WTC11 (cell line): ENCODE data around the gene TYRP1. TPM values are rescaled to one million over a fixed set of nuclear protein-coding genes. Genes with fewer than 3 reads are reported as not detected.

Experiments used
- ATAC-seq: fragments of 200-7000 bp; cut with Tn5 transposase; 2 replicates; pipeline ENCODE4 v1.10.0; 2021; ENCODE audit warnings: mild to moderate bottlenecking, moderate library complexity
- CTCF ChIA-PET: fragments of 300-600 bp; sonication (Branson Sonifier 250); formaldehyde crosslinking; loops from one replicate; lab custom pipeline; 2021; ENCODE audit warnings: antibody characterized with exemption; lab: Charles Lee
- POLR2A ChIA-PET: fragments of 350-600 bp; sonication (Branson Sonifier 250); formaldehyde crosslinking; loops from one replicate; lab custom pipeline; 2021; ENCODE audit warnings: antibody characterized with exemption; lab: Charles Lee
- DNase-seq: peaks from one replicate; pipeline ENCODE4 v3.0.0; 2021; ENCODE audit warnings: low spot score
- H3K27ac Mint-ChIP-seq: 2 replicates; pipeline ENCODE4 v1.8.0; 2021; ENCODE audit warnings: mixed read lengths
- H3K27me3 Mint-ChIP-seq: 2 replicates; pipeline ENCODE4 v1.8.0; 2021; ENCODE audit warnings: low read depth, mild to moderate bottlenecking, moderate library complexity, mixed read lengths
- H3K36me3 Mint-ChIP-seq: 2 replicates; pipeline ENCODE4 v1.8.0; 2021; ENCODE audit warnings: mixed read lengths
- H3K4me1 Mint-ChIP-seq: 2 replicates; pipeline ENCODE4 v1.8.0; 2022; ENCODE audit warnings: mixed read lengths
- H3K4me3 Mint-ChIP-seq: 2 replicates; pipeline ENCODE4 v1.8.0; 2021; ENCODE audit warnings: mild to moderate bottlenecking, moderate library complexity, mixed read lengths
- H3K9me3 Mint-ChIP-seq: 2 replicates; pipeline ENCODE4 v1.8.0; 2021; ENCODE audit warnings: mixed read lengths
- ESRRA ChIP-seq: sonication (generic); formaldehyde crosslinking; IDR thresholded peaks from 2 replicates; pipeline ENCODE4 v1.8.1; 2022; ENCODE audit warnings: mild to moderate bottlenecking, missing genetic modification reagents, borderline replicate concordance
- FOXK1 ChIP-seq: sonication (generic); formaldehyde crosslinking; IDR thresholded peaks from 2 replicates; pipeline ENCODE4 v1.8.0; 2022; ENCODE audit warnings: mild to moderate bottlenecking, moderate library complexity, missing genetic modification reagents
- FOXP1 ChIP-seq: sonication (generic); formaldehyde crosslinking; IDR thresholded peaks from 2 replicates; pipeline ENCODE4 v1.8.0; 2022; ENCODE audit warnings: missing genetic modification reagents, mild to moderate bottlenecking, moderate library complexity, borderline replicate concordance
- GRHL2 ChIP-seq: fragments of 250-450 bp; sonication (Bioruptor Pico); IDR thresholded peaks from 2 replicates; pipeline ENCODE4 v1.8.0; 2022; ENCODE audit warnings: mild to moderate bottlenecking, moderate library complexity; ENCODE audit not compliant: insufficient replicate concordance, severe bottlenecking
- NFATC4 ChIP-seq: fragments of 250-450 bp; sonication (Bioruptor Pico); IDR thresholded peaks from 2 replicates; pipeline ENCODE4 v1.9.0; 2021; ENCODE audit warnings: mild to moderate bottlenecking
- PRRX2 ChIP-seq: fragments of 250-450 bp; sonication (Bioruptor Pico); IDR thresholded peaks from 2 replicates; pipeline ENCODE4 v1.8.0; 2021; ENCODE audit warnings: mild to moderate bottlenecking
- SMAD3 ChIP-seq: sonication (generic); formaldehyde crosslinking; IDR thresholded peaks from 2 replicates; pipeline ENCODE4 v1.8.0; 2022; ENCODE audit warnings: missing genetic modification reagents, mild to moderate bottlenecking, borderline replicate concordance
- SOX15 ChIP-seq: fragments of 250-450 bp; sonication (Bioruptor Pico); IDR thresholded peaks from 2 replicates; pipeline ENCODE4 v1.9.0; 2021; ENCODE audit warnings: mild to moderate bottlenecking
- TCF7 ChIP-seq: sonication (generic); formaldehyde crosslinking; IDR thresholded peaks from 2 replicates; pipeline ENCODE4 v1.8.0; 2022; ENCODE audit warnings: mild to moderate bottlenecking, low read depth, missing genetic modification reagents, moderate library complexity
- ZNF396 ChIP-seq: fragments of 250-450 bp; sonication (Bioruptor Pico); IDR thresholded peaks from 2 replicates; pipeline ENCODE4 v1.8.0; 2021; ENCODE audit warnings: mild to moderate bottlenecking, moderate library complexity, borderline replicate concordance
- ZNF416 ChIP-seq: fragments of 250-450 bp; sonication (Bioruptor Pico); IDR thresholded peaks from 2 replicates; pipeline ENCODE4 v1.9.0; 2021; ENCODE audit warnings: mild to moderate bottlenecking, inconsistent platforms
- total RNA-seq: library from RNA; stranded (reverse); gene quantifications from 3 replicates; pipeline ENCODE4 v1.2.3, GENCODE V29; 2021
- TF ChIP-seq, protein P1 (sequence below): sonication (generic); formaldehyde crosslinking; IDR thresholded peaks from 2 replicates; pipeline ENCODE4 v1.8.1; 2023; ENCODE audit warnings: mild to moderate bottlenecking, missing genetic modification reagents
- TF ChIP-seq, protein P2 (sequence below): sonication (generic); formaldehyde crosslinking; IDR thresholded peaks from 2 replicates; pipeline ENCODE4 v1.8.0; 2023; ENCODE audit warnings: missing genetic modification reagents
- TF ChIP-seq, protein P3 (sequence below): fragments of 250-450 bp; sonication (Bioruptor Pico); IDR thresholded peaks from 2 replicates; pipeline ENCODE4 v1.9.0; 2021; ENCODE audit warnings: moderate library complexity, mild to moderate bottlenecking, inconsistent platforms, borderline replicate concordance
- TF ChIP-seq, protein P4 (sequence below): sonication (generic); formaldehyde crosslinking; IDR thresholded peaks from 2 replicates; pipeline ENCODE4 v1.8.0; 2022; ENCODE audit warnings: mild to moderate bottlenecking, missing genetic modification reagents
- TF ChIP-seq, protein P5 (sequence below): sonication (generic); formaldehyde crosslinking; IDR thresholded peaks from 2 replicates; pipeline ENCODE4 v1.8.1; 2023; ENCODE audit warnings: mild to moderate bottlenecking, missing genetic modification reagents, moderate library complexity
- TF ChIP-seq, protein P6 (sequence below): sonication (generic); formaldehyde crosslinking; IDR thresholded peaks from 2 replicates; pipeline ENCODE4 v1.8.0; 2022; ENCODE audit warnings: mild to moderate bottlenecking, missing genetic modification reagents
- TF ChIP-seq, protein P7 (sequence below): fragments of 250-450 bp; sonication (Bioruptor Pico); IDR thresholded peaks from 2 replicates; pipeline ENCODE4 v1.9.0; 2021; ENCODE audit warnings: mild to moderate bottlenecking, borderline replicate concordance
- TF ChIP-seq, protein P8 (sequence below): sonication (generic); formaldehyde crosslinking; conservative IDR thresholded peaks from 2 replicates; pipeline ENCODE4 v1.8.1; 2023; ENCODE audit warnings: mild to moderate bottlenecking, low read depth, missing genetic modification reagents, moderate library complexity
- TF ChIP-seq, protein P9 (sequence below): sonication (generic); formaldehyde crosslinking; IDR thresholded peaks from 2 replicates; pipeline ENCODE4 v1.8.1; 2023; ENCODE audit warnings: mild to moderate bottlenecking, missing genetic modification reagents, moderate library complexity

TYRP1 gene
- total RNA-seq, 1 experiment from 2014 or later = 0.31 TPM

DNA sequence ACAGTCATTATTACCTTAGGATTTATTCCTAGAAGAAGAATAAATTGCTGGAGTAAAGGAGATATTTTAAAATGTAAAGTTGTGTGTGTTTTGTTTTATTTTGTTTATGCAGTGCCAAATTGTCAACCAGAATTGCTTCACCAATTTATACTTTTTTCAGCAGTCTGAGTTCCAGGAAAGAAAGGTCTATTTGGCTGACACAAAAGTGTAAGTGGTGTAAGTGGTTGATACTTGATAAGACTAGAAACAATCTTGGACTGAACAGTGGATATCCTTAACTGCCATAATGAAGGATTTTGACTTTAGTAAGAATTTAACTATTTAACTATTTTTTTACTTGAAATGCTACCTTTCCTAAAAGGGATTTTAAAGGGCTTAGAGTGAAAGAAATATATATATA lies 37.7 kb downstream of the TYRP1 start:
- H3K4me3 Mint-ChIP-seq = no peak overlapping the region
- ATAC-seq = no peak

More for the DNA sequence above, 37.7 kb downstream of the TYRP1 start:
- Mint-ChIP-seq H3K4me1 (0 out of 2 replicates have a peak, but pooled peaks cover 6% of the 10 kb centered on the region), H3K27ac (no peak overlapping the region), H3K9me3 (peaks cover 25% of the 10 kb centered on the region), H3K27me3 (no peaks in the 10 kb centered on the region), H3K36me3 (peaks cover 8% of the 10 kb centered on the region)
- no peak for DNase-seq
- CTCF ChIA-PET = no interaction called here
- POLR2A ChIA-PET = no interaction called here
- TF ChIP-seq FOXP1 (CRISPR knock-in tag) = no peak
- no peak for TF ChIP-seq ESRRA
- TF ChIP-seq SOX15 (CRISPR knock-in tag) = no peak
- TF ChIP-seq PRRX2 (CRISPR knock-in tag) = no peak
- TF ChIP-seq TCF7 (CRISPR knock-in tag) = no peak
- TF ChIP-seq GRHL2 (CRISPR knock-in tag) = no peak
- TF ChIP-seq, protein P1, sequence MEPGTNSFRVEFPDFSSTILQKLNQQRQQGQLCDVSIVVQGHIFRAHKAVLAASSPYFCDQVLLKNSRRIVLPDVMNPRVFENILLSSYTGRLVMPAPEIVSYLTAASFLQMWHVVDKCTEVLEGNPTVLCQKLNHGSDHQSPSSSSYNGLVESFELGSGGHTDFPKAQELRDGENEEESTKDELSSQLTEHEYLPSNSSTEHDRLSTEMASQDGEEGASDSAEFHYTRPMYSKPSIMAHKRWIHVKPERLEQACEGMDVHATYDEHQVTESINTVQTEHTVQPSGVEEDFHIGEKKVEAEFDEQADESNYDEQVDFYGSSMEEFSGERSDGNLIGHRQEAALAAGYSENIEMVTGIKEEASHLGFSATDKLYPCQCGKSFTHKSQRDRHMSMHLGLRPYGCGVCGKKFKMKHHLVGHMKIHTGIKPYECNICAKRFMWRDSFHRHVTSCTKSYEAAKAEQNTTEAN (CRISPR knock-in tag) = no peak
- TF ChIP-seq, protein P2, sequence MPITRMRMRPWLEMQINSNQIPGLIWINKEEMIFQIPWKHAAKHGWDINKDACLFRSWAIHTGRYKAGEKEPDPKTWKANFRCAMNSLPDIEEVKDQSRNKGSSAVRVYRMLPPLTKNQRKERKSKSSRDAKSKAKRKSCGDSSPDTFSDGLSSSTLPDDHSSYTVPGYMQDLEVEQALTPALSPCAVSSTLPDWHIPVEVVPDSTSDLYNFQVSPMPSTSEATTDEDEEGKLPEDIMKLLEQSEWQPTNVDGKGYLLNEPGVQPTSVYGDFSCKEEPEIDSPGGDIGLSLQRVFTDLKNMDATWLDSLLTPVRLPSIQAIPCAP (CRISPR knock-in tag) = no peak
- TF ChIP-seq, protein P3, sequence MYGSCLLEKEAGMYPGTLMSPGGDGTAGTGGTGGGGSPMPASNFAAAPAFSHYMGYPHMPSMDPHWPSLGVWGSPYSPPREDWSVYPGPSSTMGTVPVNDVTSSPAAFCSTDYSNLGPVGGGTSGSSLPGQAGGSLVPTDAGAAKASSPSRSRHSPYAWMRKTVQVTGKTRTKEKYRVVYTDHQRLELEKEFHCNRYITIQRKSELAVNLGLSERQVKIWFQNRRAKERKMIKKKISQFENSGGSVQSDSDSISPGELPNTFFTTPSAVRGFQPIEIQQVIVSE = no peak
- TF ChIP-seq NFATC4 (CRISPR knock-in tag) = no peak
- no peak for TF ChIP-seq FOXK1
- TF ChIP-seq ZNF396 = no peak
- TF ChIP-seq, protein P4, sequence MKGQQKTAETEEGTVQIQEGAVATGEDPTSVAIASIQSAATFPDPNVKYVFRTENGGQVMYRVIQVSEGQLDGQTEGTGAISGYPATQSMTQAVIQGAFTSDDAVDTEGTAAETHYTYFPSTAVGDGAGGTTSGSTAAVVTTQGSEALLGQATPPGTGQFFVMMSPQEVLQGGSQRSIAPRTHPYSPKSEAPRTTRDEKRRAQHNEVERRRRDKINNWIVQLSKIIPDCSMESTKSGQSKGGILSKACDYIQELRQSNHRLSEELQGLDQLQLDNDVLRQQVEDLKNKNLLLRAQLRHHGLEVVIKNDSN (CRISPR knock-in tag) = no peak
- no peak for TF ChIP-seq SMAD3 (CRISPR knock-in tag)
- TF ChIP-seq, protein P5, sequence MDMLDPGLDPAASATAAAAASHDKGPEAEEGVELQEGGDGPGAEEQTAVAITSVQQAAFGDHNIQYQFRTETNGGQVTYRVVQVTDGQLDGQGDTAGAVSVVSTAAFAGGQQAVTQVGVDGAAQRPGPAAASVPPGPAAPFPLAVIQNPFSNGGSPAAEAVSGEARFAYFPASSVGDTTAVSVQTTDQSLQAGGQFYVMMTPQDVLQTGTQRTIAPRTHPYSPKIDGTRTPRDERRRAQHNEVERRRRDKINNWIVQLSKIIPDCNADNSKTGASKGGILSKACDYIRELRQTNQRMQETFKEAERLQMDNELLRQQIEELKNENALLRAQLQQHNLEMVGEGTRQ (CRISPR knock-in tag) = no peak
- TF ChIP-seq, protein P6, sequence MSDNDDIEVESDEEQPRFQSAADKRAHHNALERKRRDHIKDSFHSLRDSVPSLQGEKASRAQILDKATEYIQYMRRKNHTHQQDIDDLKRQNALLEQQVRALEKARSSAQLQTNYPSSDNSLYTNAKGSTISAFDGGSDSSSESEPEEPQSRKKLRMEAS = no peak
- TF ChIP-seq, protein P7, sequence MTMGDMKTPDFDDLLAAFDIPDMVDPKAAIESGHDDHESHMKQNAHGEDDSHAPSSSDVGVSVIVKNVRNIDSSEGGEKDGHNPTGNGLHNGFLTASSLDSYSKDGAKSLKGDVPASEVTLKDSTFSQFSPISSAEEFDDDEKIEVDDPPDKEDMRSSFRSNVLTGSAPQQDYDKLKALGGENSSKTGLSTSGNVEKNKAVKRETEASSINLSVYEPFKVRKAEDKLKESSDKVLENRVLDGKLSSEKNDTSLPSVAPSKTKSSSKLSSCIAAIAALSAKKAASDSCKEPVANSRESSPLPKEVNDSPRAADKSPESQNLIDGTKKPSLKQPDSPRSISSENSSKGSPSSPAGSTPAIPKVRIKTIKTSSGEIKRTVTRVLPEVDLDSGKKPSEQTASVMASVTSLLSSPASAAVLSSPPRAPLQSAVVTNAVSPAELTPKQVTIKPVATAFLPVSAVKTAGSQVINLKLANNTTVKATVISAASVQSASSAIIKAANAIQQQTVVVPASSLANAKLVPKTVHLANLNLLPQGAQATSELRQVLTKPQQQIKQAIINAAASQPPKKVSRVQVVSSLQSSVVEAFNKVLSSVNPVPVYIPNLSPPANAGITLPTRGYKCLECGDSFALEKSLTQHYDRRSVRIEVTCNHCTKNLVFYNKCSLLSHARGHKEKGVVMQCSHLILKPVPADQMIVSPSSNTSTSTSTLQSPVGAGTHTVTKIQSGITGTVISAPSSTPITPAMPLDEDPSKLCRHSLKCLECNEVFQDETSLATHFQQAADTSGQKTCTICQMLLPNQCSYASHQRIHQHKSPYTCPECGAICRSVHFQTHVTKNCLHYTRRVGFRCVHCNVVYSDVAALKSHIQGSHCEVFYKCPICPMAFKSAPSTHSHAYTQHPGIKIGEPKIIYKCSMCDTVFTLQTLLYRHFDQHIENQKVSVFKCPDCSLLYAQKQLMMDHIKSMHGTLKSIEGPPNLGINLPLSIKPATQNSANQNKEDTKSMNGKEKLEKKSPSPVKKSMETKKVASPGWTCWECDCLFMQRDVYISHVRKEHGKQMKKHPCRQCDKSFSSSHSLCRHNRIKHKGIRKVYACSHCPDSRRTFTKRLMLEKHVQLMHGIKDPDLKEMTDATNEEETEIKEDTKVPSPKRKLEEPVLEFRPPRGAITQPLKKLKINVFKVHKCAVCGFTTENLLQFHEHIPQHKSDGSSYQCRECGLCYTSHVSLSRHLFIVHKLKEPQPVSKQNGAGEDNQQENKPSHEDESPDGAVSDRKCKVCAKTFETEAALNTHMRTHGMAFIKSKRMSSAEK (CRISPR knock-in tag) = no peak
- no peak for TF ChIP-seq ZNF416 (CRISPR knock-in tag)
- TF ChIP-seq, protein P8, sequence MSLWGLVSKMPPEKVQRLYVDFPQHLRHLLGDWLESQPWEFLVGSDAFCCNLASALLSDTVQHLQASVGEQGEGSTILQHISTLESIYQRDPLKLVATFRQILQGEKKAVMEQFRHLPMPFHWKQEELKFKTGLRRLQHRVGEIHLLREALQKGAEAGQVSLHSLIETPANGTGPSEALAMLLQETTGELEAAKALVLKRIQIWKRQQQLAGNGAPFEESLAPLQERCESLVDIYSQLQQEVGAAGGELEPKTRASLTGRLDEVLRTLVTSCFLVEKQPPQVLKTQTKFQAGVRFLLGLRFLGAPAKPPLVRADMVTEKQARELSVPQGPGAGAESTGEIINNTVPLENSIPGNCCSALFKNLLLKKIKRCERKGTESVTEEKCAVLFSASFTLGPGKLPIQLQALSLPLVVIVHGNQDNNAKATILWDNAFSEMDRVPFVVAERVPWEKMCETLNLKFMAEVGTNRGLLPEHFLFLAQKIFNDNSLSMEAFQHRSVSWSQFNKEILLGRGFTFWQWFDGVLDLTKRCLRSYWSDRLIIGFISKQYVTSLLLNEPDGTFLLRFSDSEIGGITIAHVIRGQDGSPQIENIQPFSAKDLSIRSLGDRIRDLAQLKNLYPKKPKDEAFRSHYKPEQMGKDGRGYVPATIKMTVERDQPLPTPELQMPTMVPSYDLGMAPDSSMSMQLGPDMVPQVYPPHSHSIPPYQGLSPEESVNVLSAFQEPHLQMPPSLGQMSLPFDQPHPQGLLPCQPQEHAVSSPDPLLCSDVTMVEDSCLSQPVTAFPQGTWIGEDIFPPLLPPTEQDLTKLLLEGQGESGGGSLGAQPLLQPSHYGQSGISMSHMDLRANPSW = no peak
- TF ChIP-seq, protein P9, sequence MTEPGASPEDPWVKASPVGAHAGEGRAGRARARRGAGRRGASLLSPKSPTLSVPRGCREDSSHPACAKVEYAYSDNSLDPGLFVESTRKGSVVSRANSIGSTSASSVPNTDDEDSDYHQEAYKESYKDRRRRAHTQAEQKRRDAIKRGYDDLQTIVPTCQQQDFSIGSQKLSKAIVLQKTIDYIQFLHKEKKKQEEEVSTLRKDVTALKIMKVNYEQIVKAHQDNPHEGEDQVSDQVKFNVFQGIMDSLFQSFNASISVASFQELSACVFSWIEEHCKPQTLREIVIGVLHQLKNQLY = no peak
